ENCODE results near the gene EXOSC7.
"Not testable (repeated sequence)": the region's sequence is repeated elsewhere in the genome, so short reads cannot be mapped to it uniquely, and the experiment has no call there.

Gene EXOSC7

GRCh38 chr3:44963571-44964325 is 12.3 kb upstream of the EXOSC7 start:
- DNase-seq = no peak

GRCh38 chr3:44965165-44965564 is 10.9 kb upstream of the EXOSC7 start:
- no peak for DNase-seq

- no peak for DNase-seq
These were observed 9.2 kb upstream of the EXOSC7 start for GRCh38 chr3:44966795-44967278.

- no peak for DNase-seq
These were observed 7.6 kb upstream of the EXOSC7 start for GRCh38 chr3:44968447-44968858.

- no peak for DNase-seq
These were observed 6.8 kb upstream of the EXOSC7 start for GRCh38 chr3:44969154-44969827.

- no peak for DNase-seq
These were observed 6.2 kb upstream of the EXOSC7 start for GRCh38 chr3:44969828-44970179.

GRCh38 chr3:44970926-44971490 is 5.0 kb upstream of the EXOSC7 start:
- no peak for DNase-seq

- DNase-seq = no peak
These were observed 1.6 kb upstream of the EXOSC7 start for GRCh38 chr3:44974416-44974815.

- no peak for DNase-seq
These were observed 5.2 kb downstream of the EXOSC7 start for GRCh38 chr3:44981220-44981619.

- no peak for DNase-seq
These were observed 5.7 kb downstream of the EXOSC7 start for GRCh38 chr3:44981751-44982150.

- DNase-seq = no peak
These were observed 6.8 kb downstream of the EXOSC7 start for GRCh38 chr3:44982817-44983216.

- no peak for DNase-seq
These were observed 7.5 kb downstream of the EXOSC7 start for GRCh38 chr3:44983484-44983941.

GRCh38 chr3:44984335-44984734 is 8.3 kb downstream of the EXOSC7 start:
- no peak for DNase-seq

GRCh38 chr3:44986330-44986729 is 10.3 kb downstream of the EXOSC7 start:
- DNase-seq = not testable (repeated sequence)

- DNase-seq = no peak
These were observed 11.3 kb downstream of the EXOSC7 start for GRCh38 chr3:44987332-44987731.

- DNase-seq = no peak
These were observed 12.0 kb downstream of the EXOSC7 start for GRCh38 chr3:44988073-44988472.

- no peak for DNase-seq
These were observed 13.1 kb downstream of the EXOSC7 start for GRCh38 chr3:44989141-44989540.

- no peak for DNase-seq
These were observed 13.8 kb downstream of the EXOSC7 start for GRCh38 chr3:44989636-44990373.

- DNase-seq = no peak
These were observed 15.3 kb downstream of the EXOSC7 start for GRCh38 chr3:44991326-44991725.

GRCh38 chr3:44992555-44993470 is 16.8 kb downstream of the EXOSC7 start:
- DNase-seq = no peak

GRCh38 chr3:44993471-44994205 is 17.6 kb downstream of the EXOSC7 start:
- no peak for DNase-seq

Data from NCI-H345 (cell line).